Ecto neural progenitor cell (in vitro differentiated cells): ENCODE results near the gene COG5.

Experiments used
- DNase-seq: peaks from one replicate; pipeline ENCODE4 v3.0.0-alpha.2; 2018; ENCODE audit warnings: low spot score

COG5 gene

GRCh38 chr7:107563775-107564552 is at the start of gene COG5, which contains the start of gene DUS4L:
TSS of gene COG5 (minus strand) at chr7:107563920. CDS start at chr7:107563896, 24 bp downstream.
TSS of gene DUS4L (plus strand) at chr7:107563971. CDS start at chr7:107567071, 3,100 bp downstream.
- DNase-seq: peak; percentile 94

- no peak for DNase-seq
Measured at GRCh38 chr7:107613439-107613838, 49.7 kb upstream of the COG5 start.

GRCh38 chr7:107610323-107610722 is 46.6 kb upstream of the COG5 start:
- DNase-seq: no peak

- DNase-seq: no peak
Measured at GRCh38 chr7:107609811-107610261, 46.1 kb upstream of the COG5 start.

- DNase-seq: no peak
Measured at GRCh38 chr7:107606303-107606702, 42.6 kb upstream of the COG5 start.

GRCh38 chr7:107605218-107605815 is 41.6 kb upstream of the COG5 start:
- no peak for DNase-seq

- DNase-seq: no peak
Measured at GRCh38 chr7:107600816-107601215, 37.1 kb upstream of the COG5 start.

GRCh38 chr7:107599262-107599661 is 35.5 kb upstream of the COG5 start:
- DNase-seq: no peak

- no peak for DNase-seq
Measured at GRCh38 chr7:107597953-107598352, 34.2 kb upstream of the COG5 start.

GRCh38 chr7:107597582-107597916 is 33.8 kb upstream of the COG5 start:
- no peak for DNase-seq

GRCh38 chr7:107596881-107597581 is 33.3 kb upstream of the COG5 start:
- no peak for DNase-seq

- DNase-seq: no peak
Measured at GRCh38 chr7:107594961-107595737, 31.4 kb upstream of the COG5 start.

GRCh38 chr7:107593025-107593410 is 29.3 kb upstream of the COG5 start:
- no peak for DNase-seq

- DNase-seq: no peak
Measured at GRCh38 chr7:107592361-107593024, 28.8 kb upstream of the COG5 start.

GRCh38 chr7:107591421-107591820 is 27.7 kb upstream of the COG5 start:
- no peak for DNase-seq

- DNase-seq: no peak
Measured at GRCh38 chr7:107588529-107589130, 24.9 kb upstream of the COG5 start.

- DNase-seq: no peak
Measured at GRCh38 chr7:107584716-107585115, 21.0 kb upstream of the COG5 start.

GRCh38 chr7:107582875-107583274 is 19.2 kb upstream of the COG5 start:
- DNase-seq: no peak

- no peak for DNase-seq
Measured at GRCh38 chr7:107581387-107582013, 17.8 kb upstream of the COG5 start.

- no peak for DNase-seq
Measured at GRCh38 chr7:107580716-107581383, 17.1 kb upstream of the COG5 start.
